HepG2 (cell line): Measurements from ENCODE around the gene GTPBP6. TPM values are rescaled to one million over a fixed set of nuclear protein-coding genes. Genes with fewer than 3 reads are reported as not detected.

Experiments
- ASH2L ChIP-seq: fragments of 300-600, 200-600 bp; sonication (generic); IDR thresholded peaks from 2 replicates; pipeline ENCODE4 v1.7.0; 2017; ENCODE audit warnings: low read depth, mild to moderate bottlenecking, moderate library complexity, mixed read lengths, low read length; ENCODE audit not compliant: insufficient read length
- BRF2 ChIP-seq: sonication (generic); formaldehyde crosslinking; IDR thresholded peaks from 2 replicates; pipeline ENCODE4 v1.8.1; 2022; ENCODE audit warnings: mild to moderate bottlenecking, missing genetic modification reagents
- CBX1 ChIP-seq: IDR thresholded peaks from one replicate; pipeline ENCODE4 v1.6.1; 2016; ENCODE audit warnings: antibody characterized with exemption, low read depth
- EHMT2 ChIP-seq: fragments of 200-600 bp; sonication (generic); IDR thresholded peaks from 2 replicates; pipeline ENCODE4 v1.7.0; 2017; ENCODE audit warnings: antibody characterized with exemption, low read depth, low read length, borderline replicate concordance
- FIP1L1 ChIP-seq: fragments of 200-400 bp; formaldehyde crosslinking; IDR thresholded peaks from 2 replicates; pipeline ENCODE4 v1.6.1; 2018; ENCODE audit warnings: low read depth, mild to moderate bottlenecking, low read length, moderate library complexity, borderline replicate concordance; ENCODE audit not compliant: insufficient read depth
- GATAD2A ChIP-seq: IDR thresholded peaks from 2 replicates; pipeline ENCODE4 v1.6.1; 2016
- GPN1 ChIP-seq: sonication (generic); formaldehyde crosslinking; IDR thresholded peaks from 2 replicates; pipeline ENCODE4 v1.5.1; 2020; ENCODE audit warnings: missing genetic modification reagents, borderline replicate concordance
- GZF1 ChIP-seq: sonication (generic); formaldehyde crosslinking; IDR thresholded peaks from 2 replicates; pipeline ENCODE4 v1.5.1; 2020; ENCODE audit warnings: mild to moderate bottlenecking, missing genetic modification reagents
- IKZF4 ChIP-seq: sonication (generic); formaldehyde crosslinking; IDR thresholded peaks from 2 replicates; pipeline ENCODE4 v1.5.1; 2020; ENCODE audit warnings: borderline replicate concordance, mild to moderate bottlenecking, low read depth, missing genetic modification reagents; ENCODE audit errors: not compliant biosample characterization
- MEIS1 ChIP-seq: sonication (generic); formaldehyde crosslinking; IDR thresholded peaks from 2 replicates; pipeline ENCODE4 v1.9.0; 2021; ENCODE audit warnings: mild to moderate bottlenecking, missing genetic modification reagents, moderate library complexity, borderline replicate concordance
- PAX8 ChIP-seq: sonication (generic); formaldehyde crosslinking; IDR thresholded peaks from 2 replicates; pipeline ENCODE4 v1.8.0; 2022; ENCODE audit warnings: mild to moderate bottlenecking, missing genetic modification reagents, borderline replicate concordance
- PBX2 ChIP-seq: IDR thresholded peaks from 2 replicates; pipeline ENCODE4 v1.6.1; 2016; ENCODE audit warnings: control low read depth
- RERE ChIP-seq: IDR thresholded peaks from 2 replicates; pipeline ENCODE4 v1.6.1; 2016; ENCODE audit warnings: low read depth, missing genetic modification reagents, missing compliant biosample characterization
- TAF15 ChIP-seq: fragments of 200-400 bp; formaldehyde crosslinking; IDR thresholded peaks from one replicate; pipeline ENCODE4 v1.6.1; 2018; ENCODE audit warnings: mild to moderate bottlenecking, low read depth, low read length; ENCODE audit not compliant: poor library complexity, severe bottlenecking
- U2AF2 ChIP-seq: fragments of 200-400 bp; formaldehyde crosslinking; IDR thresholded peaks from 2 replicates; pipeline ENCODE4 v1.6.1; 2017; ENCODE audit warnings: low read depth, mild to moderate bottlenecking, low read length
- ZHX1 ChIP-seq: sonication (generic); formaldehyde crosslinking; IDR thresholded peaks from 2 replicates; pipeline ENCODE4 v1.8.1; 2022; ENCODE audit warnings: low read depth, mild to moderate bottlenecking, missing genetic modification reagents
- ZNF101 ChIP-seq: sonication (generic); formaldehyde crosslinking; IDR thresholded peaks from 2 replicates; pipeline ENCODE4 v1.4.0; 2020; ENCODE audit warnings: mild to moderate bottlenecking, low read depth, missing genetic modification reagents, borderline replicate concordance
- ZNF616 ChIP-seq: sonication (generic); formaldehyde crosslinking; IDR thresholded peaks from 2 replicates; pipeline ENCODE4 v1.5.0; 2020; ENCODE audit warnings: low read depth, mild to moderate bottlenecking, missing genetic modification reagents
- ZNF746 ChIP-seq: sonication (generic); formaldehyde crosslinking; IDR thresholded peaks from 2 replicates; pipeline ENCODE4 v1.8.0; 2022; ENCODE audit warnings: mild to moderate bottlenecking, missing genetic modification reagents
- ZNF792 ChIP-seq: IDR thresholded peaks from 2 replicates; pipeline ENCODE4 v1.6.1; 2016
- polyA plus RNA-seq, 8 experiments: library from polyadenylated mRNA; depleted of rRNA in 3 of 8; stranded (reverse) in 7 of 8; unstranded in 1 of 8; fragments of >200 nt; fragmentation: Illumina TruSeq in 4 of 8; extraction: Trizol in 4 of 8; gene quantifications; 2 replicates each; pipeline versions ENCODE4 v1.2.1 to v1.2.3, GENCODE V29; 2011 to 2016; ENCODE audit warnings: low read depth in 4 of 8, missing spikeins in 1 of 8, mixed read lengths in 1 of 8; ENCODE audit not compliant: insufficient read depth in 1 of 8
- total RNA-seq, 5 experiments: library from RNA; depleted of rRNA; stranded (reverse); fragments of >200 nt; fragmentation: Illumina TruSeq; extraction: Trizol; gene quantifications; 2 replicates each; pipeline ENCODE4 v1.2.3, GENCODE V29; 2016; ENCODE audit warnings: low read depth in 1 of 5

Gene GTPBP6
- total and polyA plus RNA-seq, 2 of the 13 experiments (the other 11 are each of a cell fraction or from before 2014, with no cell fraction given) = 20.2 to 39.6 TPM

GRCh38 chrX:262381-262909 is 56.2 kb downstream of the GTPBP6 start (continued):
- TF ChIP-seq ZHX1 (CRISPR knock-in tag) (no peak), GPN1 (no peak), GATAD2A (peak; percentile 90), TAF15 (no peak), GZF1 (no peak), EHMT2 (no peak), U2AF2 (no peak), MEIS1 (CRISPR knock-in tag) (peak; percentile 10; the same call in 1 of the 2 replicates), ZNF746 (CRISPR knock-in tag) (peak; percentile 71), PBX2 (no peak), CBX1 (no peak), ZNF792 (CRISPR knock-in tag) (no peak), ZNF101 (no peak), ZNF616 (CRISPR knock-in tag) (no peak), BRF2 (CRISPR knock-in tag) (no peak), ASH2L (peak; percentile 68), FIP1L1 (0 out of 2 replicates have a peak, but pooled peaks have one; percentile 43), RERE (CRISPR knock-in tag) (peak; percentile 52; the same call in 1 of the 2 replicates), PAX8 (CRISPR knock-in tag) (no peak), IKZF4 (CRISPR knock-in tag) (no peak)
